ENCODE results near the gene AKR1E2.

AKR1E2 gene

DNA sequence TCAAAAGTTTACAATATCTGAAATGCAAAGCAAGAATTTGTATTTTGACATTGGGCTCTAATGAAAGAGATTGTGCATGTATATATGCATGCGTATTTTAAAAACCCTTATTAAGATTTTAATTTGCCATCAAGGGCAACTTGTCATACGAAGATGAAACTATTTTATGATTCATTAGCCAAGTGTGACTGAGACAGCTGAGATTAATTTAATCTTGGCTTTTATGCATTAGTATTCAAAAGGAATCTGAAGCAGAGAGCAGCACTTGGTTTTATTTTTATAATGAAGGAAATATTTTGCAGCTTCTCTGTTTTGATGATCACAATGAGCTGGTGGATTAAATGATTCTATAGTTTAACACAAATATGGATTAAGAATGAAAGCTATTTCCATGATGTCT, 45.9 kb upstream of the AKR1E2 start:
- Histone ChIP-seq H4K20me1 (ENCODE audit: low read depth, low read length) (no peaks in the 10 kb centered on the region), H3F3A (ENCODE audit: insufficient read depth) (no peaks in the 10 kb centered on the region), H3K27me3 (ENCODE audit: low read length) (no peaks in the 10 kb centered on the region), H3K36me3 (ENCODE audit: low read length) (no peaks in the 10 kb centered on the region), H3K9ac (ENCODE audit: low read length) (no peak overlapping the region), H3K79me2 (ENCODE audit: insufficient read depth, low read length) (no peaks in the 10 kb centered on the region), H3K4me3 (ENCODE audit: insufficient read depth, low read length, poor library complexity, severe bottlenecking) (no peak overlapping the region), H3K27ac (ENCODE audit: low read depth, low read length) (no peak overlapping the region), H3K9me3 (ENCODE audit: insufficient read depth, low read length) (no peaks in the 10 kb centered on the region), H3K4me2 (ENCODE audit: low read depth, low read length, poor library complexity, severe bottlenecking) (no peak overlapping the region), H3K9me2 (replicated peaks; ENCODE audit: insufficient read depth, low read length) (no peaks in the 10 kb centered on the region), H2AFZ (ENCODE audit: low read depth, low read length, severe bottlenecking) (no peak overlapping the region)
- TF ChIP-seq CTCF (IDR thresholded peaks at IDR 0.05; ENCODE audit: insufficient read depth, low read length, poor library complexity, severe bottlenecking) (no peak), EZH2phosphoT487 (conservative IDR thresholded peaks at IDR 0.05; ENCODE audit: low read length) (no peak)

DNA sequence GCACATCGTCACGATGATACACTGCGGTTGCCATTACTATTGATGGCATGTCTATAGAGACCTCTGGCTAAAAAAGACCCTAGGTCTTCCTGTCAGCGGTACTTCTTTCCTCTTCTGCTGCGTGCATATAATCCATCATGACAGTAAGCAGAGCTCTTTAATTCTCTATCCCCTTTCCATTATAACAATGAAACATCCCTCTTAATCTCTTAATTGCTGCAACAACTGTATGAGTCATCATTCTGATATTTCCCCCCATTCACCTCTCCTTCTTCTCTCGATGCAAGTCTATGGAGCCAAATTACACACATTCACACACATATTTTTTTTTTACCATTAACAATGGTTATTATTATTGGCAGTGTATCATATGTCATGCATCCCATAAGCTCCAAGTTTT, 45.2 kb upstream of the AKR1E2 start:
- H3K9ac ChIP-seq (ENCODE audit: low read length): no peak overlapping the region
- H3K9me3 ChIP-seq (ENCODE audit: insufficient read depth, low read length): no peaks in the 10 kb centered on the region
- no peaks in the 10 kb centered on the region for H3K9me2 ChIP-seq (replicated peaks; ENCODE audit: insufficient read depth, low read length)
- no peak overlapping the region for H3K4me3 ChIP-seq (ENCODE audit: insufficient read depth, low read length, poor library complexity, severe bottlenecking)
- H3K36me3 ChIP-seq (ENCODE audit: low read length): no peaks in the 10 kb centered on the region
- no peak overlapping the region for H2AFZ ChIP-seq (ENCODE audit: low read depth, low read length, severe bottlenecking)
- H3F3A ChIP-seq (ENCODE audit: insufficient read depth): no peaks in the 10 kb centered on the region
- H3K79me2 ChIP-seq (ENCODE audit: insufficient read depth, low read length): no peaks in the 10 kb centered on the region
- no peak overlapping the region for H3K4me2 ChIP-seq (ENCODE audit: low read depth, low read length, poor library complexity, severe bottlenecking)
- no peaks in the 10 kb centered on the region for H4K20me1 ChIP-seq (ENCODE audit: low read depth, low read length)
- TF ChIP-seq CTCF (IDR thresholded peaks at IDR 0.05; ENCODE audit: insufficient read depth, low read length, poor library complexity, severe bottlenecking): no peak
- no peak for TF ChIP-seq EZH2phosphoT487 (conservative IDR thresholded peaks at IDR 0.05; ENCODE audit: low read length)
- no peaks in the 10 kb centered on the region for H3K27me3 ChIP-seq (ENCODE audit: low read length)
- H3K27ac ChIP-seq (ENCODE audit: low read depth, low read length): no peak overlapping the region

- Histone ChIP-seq H3K36me3 (ENCODE audit: low read length) (no peaks in the 10 kb centered on the region), H4K20me1 (ENCODE audit: low read depth, low read length) (no peaks in the 10 kb centered on the region), H3K27me3 (ENCODE audit: low read length) (no peaks in the 10 kb centered on the region), H2AFZ (ENCODE audit: low read depth, low read length, severe bottlenecking) (no peak overlapping the region), H3K27ac (ENCODE audit: low read depth, low read length) (no peak overlapping the region), H3F3A (ENCODE audit: insufficient read depth) (no peaks in the 10 kb centered on the region), H3K9ac (ENCODE audit: low read length) (no peak overlapping the region), H3K79me2 (ENCODE audit: insufficient read depth, low read length) (no peaks in the 10 kb centered on the region), H3K9me2 (replicated peaks; ENCODE audit: insufficient read depth, low read length) (no peaks in the 10 kb centered on the region), H3K9me3 (ENCODE audit: insufficient read depth, low read length) (no peaks in the 10 kb centered on the region), H3K4me2 (ENCODE audit: low read depth, low read length, poor library complexity, severe bottlenecking) (no peak overlapping the region), H3K4me3 (ENCODE audit: insufficient read depth, low read length, poor library complexity, severe bottlenecking) (no peak overlapping the region)
- TF ChIP-seq CTCF (IDR thresholded peaks at IDR 0.05; ENCODE audit: insufficient read depth, low read length, poor library complexity, severe bottlenecking) (no peak), EZH2phosphoT487 (conservative IDR thresholded peaks at IDR 0.05; ENCODE audit: low read length) (no peak)
Observed at GRCh38 chr10:4781955-4782354, 44.1 kb upstream of the AKR1E2 start.

Measured in SU-DHL-6 (cell line).